ENCODE results near the gene NR2F1. TPM values are rescaled to one million over a fixed set of nuclear protein-coding genes. Genes with fewer than 3 reads are reported as not detected.

Gene NR2F1
- total RNA-seq, 1 donor from 2014 or later, result 28.7 TPM

GRCh38 chr5:93579692-93580062 is 3.3 kb upstream of the NR2F1 start:
- Mint-ChIP-seq H3K9me3 (ENCODE audit: low read depth) (no peaks in the 10 kb centered on the region), H3K27me3 (ENCODE audit: low read depth) (no peaks in the 10 kb centered on the region), H3K4me3 (ENCODE audit: unreplicated experiment) (no peak overlapping the region), H3K4me1 (ENCODE audit: low read depth) (peaks cover 31% of the 10 kb centered on the region), H3K36me3 (ENCODE audit: low read depth) (no peaks in the 10 kb centered on the region), H3K27ac (ENCODE audit: unreplicated experiment) (peak overlapping the region; percentile 63)
- DNase-seq (ENCODE audit: low spot score), result no peak
- TF ChIP-seq CTCF (IDR thresholded peaks at IDR 0.05), result no peak

GRCh38 chr5:93580063-93580926 is 2.7 kb upstream of the NR2F1 start:
- no peaks in the 10 kb centered on the region for H3K9me3 Mint-ChIP-seq (ENCODE audit: low read depth)
- no peaks in the 10 kb centered on the region for H3K36me3 Mint-ChIP-seq (ENCODE audit: low read depth)
- TF ChIP-seq CTCF (IDR thresholded peaks at IDR 0.05), result no peak
- DNase-seq (ENCODE audit: low spot score), result no peak
- peaks cover 25% of the 10 kb centered on the region for H3K4me1 Mint-ChIP-seq (ENCODE audit: low read depth)
- H3K27me3 Mint-ChIP-seq (ENCODE audit: low read depth), result no peaks in the 10 kb centered on the region
- peak overlapping the region; percentile 78 for H3K27ac Mint-ChIP-seq (ENCODE audit: unreplicated experiment)
- H3K4me3 Mint-ChIP-seq (ENCODE audit: unreplicated experiment), result no peak overlapping the region

GRCh38 chr5:93580927-93581445 is 2.0 kb upstream of the NR2F1 start, which contains the start of gene NR2F1-AS1:
NR2F1-AS1 (minus strand) TSS chr5:93581219.
- Mint-ChIP-seq H3K9me3 (ENCODE audit: low read depth) (no peaks in the 10 kb centered on the region), H3K4me1 (ENCODE audit: low read depth) (peaks cover 23% of the 10 kb centered on the region), H3K36me3 (ENCODE audit: low read depth) (no peaks in the 10 kb centered on the region), H3K27ac (ENCODE audit: unreplicated experiment) (peak within 1 kb of the TSS; percentile 78), H3K27me3 (ENCODE audit: low read depth) (no peaks in the 10 kb centered on the region), H3K4me3 (ENCODE audit: unreplicated experiment) (no peak within 1 kb of the TSS)
- DNase-seq (ENCODE audit: low spot score), result no peak
- TF ChIP-seq CTCF (IDR thresholded peaks at IDR 0.05), result no peak

- Mint-ChIP-seq H3K36me3 (ENCODE audit: low read depth) (no peaks in the 10 kb centered on the region), H3K4me1 (ENCODE audit: low read depth) (peaks cover 28% of the 10 kb centered on the region), H3K9me3 (ENCODE audit: low read depth) (no peaks in the 10 kb centered on the region), H3K27ac (ENCODE audit: unreplicated experiment) (no peak overlapping the region), H3K27me3 (ENCODE audit: low read depth) (no peaks in the 10 kb centered on the region), H3K4me3 (ENCODE audit: unreplicated experiment) (no peak overlapping the region)
- TF ChIP-seq CTCF (IDR thresholded peaks at IDR 0.05), result no peak
- DNase-seq (ENCODE audit: low spot score), result no peak
Measured at GRCh38 chr5:93582167-93582462, 907 bp upstream of the NR2F1 start.

- Mint-ChIP-seq H3K4me1 (ENCODE audit: low read depth) (peaks cover 30% of the 10 kb centered on the region), H3K4me3 (ENCODE audit: unreplicated experiment) (no peak overlapping the region), H3K27ac (ENCODE audit: unreplicated experiment) (no peak overlapping the region), H3K36me3 (ENCODE audit: low read depth) (peaks cover 4% of the 10 kb centered on the region), H3K9me3 (ENCODE audit: low read depth) (no peaks in the 10 kb centered on the region), H3K27me3 (ENCODE audit: low read depth) (no peaks in the 10 kb centered on the region)
- no peak for TF ChIP-seq CTCF (IDR thresholded peaks at IDR 0.05)
- DNase-seq (ENCODE audit: low spot score), result no peak
Measured at GRCh38 chr5:93583439-93583767, 381 bp downstream of the NR2F1 start.
